GM21619 (cell line): ENCODE measurements around the gene TP73.

Source experiments
- ATAC-seq: cut with Tn5 transposase; IDR thresholded peaks from one replicate; pipeline ENCODE4 v1.9.1; 2021; ENCODE audit not compliant: unreplicated experiment

Gene TP73

DNA sequence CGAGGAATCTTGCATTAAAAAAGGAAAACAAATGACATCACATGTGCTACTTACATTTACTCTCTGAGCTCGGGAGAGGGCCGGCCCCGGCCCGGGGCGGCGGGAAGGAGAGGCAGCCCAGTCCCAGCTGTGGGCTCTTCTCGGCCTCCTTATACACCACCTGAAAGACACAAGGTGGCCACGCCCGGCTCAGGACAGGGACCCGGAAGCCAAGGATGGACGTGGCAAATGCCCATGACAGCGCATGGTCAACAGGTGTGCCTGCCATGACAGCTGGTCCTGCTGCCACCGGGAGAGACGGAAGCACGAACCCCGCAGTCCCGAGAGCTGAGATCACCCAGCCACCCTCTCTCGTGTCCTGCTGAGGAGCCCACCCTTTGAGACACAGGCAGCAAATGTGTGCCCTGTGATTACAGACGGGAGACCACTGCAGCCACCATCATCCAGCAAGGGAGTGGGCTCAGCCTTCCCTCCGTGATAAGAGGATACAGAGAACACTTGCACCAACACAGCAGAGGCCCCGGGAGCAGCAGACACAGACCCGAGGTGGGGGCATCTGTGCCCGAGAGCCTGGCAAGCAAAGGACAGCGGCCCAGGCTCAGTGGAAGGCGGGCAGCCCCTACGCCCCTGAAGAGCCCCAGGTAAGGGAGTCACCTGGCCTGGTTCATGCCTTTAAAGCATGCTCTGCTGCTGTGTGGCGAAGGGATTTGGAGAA lies 18.8 kb upstream of the TP73 start:
- ATAC-seq = no peak

DNA sequence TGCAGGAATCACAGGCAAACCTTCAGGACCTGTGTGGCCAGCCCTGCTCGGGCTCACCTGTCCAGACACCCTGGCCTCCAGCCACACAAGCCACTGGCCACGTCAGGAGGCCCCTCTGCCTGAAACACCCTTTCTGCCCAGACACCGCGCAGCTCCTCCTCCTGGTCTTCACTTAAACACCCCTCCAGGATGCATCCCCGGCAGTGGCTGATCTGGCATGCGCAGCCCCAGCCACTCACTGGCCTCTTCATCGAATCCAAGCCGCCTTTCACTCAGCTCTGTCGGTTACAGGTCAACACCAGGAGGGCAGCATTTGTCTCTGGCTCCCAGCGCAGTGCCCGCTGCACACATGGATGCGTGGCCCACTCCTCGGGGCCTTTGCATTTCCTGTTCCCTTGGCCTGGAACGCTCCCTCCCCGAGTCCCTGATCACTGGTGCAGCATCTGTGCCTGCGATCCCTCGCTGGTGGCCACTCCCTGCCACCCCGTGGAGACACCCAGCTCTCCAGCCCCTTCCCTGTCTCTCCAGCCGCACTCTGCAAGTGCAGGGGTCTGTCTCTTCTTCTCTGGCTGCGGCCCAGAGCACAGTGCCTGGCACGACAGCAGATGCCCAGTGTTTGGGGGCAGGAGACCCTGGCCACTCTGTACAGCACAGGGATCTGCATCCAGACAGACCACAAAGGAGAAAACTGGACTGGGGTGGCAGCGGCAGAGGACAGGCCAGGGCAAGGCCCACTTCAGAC lies 18.1 kb upstream of the TP73 start:
- no peak for ATAC-seq

DNA sequence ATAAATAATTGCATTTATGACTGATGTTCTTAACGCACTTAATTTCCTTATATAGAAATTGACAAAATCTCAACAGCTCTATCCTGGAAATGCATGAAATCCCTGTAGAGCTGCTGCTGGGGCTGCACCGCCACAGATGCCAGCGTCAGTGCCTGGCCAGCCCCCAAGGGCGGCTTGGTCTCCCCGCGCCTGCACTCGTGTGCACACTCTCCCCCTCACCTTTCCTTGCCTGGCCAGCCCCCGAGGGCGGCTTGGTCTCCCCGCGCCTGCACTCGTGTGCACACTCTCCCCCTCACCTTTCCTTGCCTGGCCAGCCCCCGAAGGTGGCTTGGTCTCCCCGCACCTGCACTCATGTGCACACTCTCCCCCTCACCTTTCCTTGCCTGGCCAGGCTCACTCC lies 16.2 kb upstream of the TP73 start:
- ATAC-seq = no peak

DNA sequence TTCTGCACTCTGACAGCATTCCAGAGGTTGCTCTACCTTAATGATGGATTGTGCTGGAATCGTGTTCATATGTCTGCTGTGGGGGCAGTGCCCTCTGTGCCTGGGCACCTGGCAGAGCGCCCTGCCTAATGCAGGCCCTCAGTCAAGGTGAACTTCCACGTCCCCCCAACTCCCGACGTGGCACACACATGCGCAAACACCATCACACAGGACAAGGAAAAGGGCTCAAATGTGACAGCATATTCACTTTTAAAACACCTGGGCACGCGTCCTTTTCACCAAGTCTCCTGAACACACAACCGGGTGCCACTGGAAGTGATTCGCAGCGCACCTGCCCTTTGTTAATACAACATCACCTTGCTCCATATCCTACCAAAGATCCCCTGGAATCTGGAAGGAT lies 15.8 kb upstream of the TP73 start:
- ATAC-seq = no peak

DNA sequence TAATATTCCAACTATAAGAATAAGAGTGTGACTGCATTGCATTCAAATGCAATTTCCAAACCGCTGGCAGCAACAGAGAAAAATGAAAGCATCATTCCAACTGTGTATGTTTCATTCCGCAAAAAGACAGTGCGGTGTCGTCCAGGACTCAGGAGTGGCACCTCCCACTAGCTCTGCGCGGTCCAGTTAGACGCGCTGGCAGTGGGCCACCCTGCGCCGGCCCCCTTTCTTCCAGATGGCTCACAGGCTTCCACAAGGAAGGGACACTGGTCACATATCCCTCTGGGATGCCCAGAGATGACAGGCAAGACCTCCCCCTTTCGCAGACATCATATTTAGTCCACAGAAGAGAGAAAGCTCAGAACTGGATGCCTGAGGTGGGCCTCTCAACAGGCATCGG lies 14.3 kb upstream of the TP73 start:
- ATAC-seq = no peak

DNA sequence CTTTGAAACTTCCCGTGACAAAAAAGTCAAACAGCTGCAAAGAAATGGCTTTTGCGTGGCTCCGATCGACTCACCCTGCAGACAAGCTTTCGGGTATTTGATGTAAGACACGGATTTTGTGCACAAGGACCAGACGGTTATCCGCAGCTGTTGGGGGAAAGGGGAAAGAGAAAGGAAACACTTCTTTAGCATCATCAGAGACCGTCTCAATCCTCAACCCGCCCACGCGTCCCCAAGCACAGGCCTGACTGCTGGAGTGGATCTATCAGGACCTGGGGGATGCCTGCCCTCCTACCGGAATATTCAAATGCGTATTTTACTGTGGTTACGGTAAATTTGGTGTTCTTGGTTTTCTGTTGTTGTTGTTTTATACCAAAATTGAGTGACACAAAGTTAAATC lies 13.6 kb upstream of the TP73 start:
- no peak for ATAC-seq

DNA sequence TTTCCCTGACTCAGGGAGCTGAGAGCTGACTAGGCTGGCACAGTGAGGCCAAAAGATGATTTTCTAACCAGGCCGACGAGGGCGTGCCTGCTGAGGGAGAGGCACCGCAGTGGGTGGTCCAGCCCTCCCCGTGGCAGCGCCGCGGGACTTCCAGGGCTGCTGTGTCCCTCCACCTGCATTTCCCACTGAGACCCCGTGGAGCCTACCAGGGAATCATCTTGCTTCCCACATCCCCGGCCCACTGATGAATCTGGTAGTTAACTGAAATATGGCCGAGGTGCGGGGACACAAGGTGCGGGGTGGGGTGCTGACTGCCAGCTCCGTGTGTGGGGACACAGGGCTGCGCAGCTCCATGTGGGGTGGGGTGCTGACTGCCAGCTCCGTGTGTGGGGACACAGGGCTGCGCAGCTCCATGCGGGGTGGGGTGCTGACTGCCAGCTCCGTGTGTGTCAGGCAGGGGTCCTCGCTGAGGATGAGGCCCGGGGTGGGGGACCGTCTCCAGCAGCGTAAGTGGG lies 12.9 kb upstream of the TP73 start:
- ATAC-seq = no peak

DNA sequence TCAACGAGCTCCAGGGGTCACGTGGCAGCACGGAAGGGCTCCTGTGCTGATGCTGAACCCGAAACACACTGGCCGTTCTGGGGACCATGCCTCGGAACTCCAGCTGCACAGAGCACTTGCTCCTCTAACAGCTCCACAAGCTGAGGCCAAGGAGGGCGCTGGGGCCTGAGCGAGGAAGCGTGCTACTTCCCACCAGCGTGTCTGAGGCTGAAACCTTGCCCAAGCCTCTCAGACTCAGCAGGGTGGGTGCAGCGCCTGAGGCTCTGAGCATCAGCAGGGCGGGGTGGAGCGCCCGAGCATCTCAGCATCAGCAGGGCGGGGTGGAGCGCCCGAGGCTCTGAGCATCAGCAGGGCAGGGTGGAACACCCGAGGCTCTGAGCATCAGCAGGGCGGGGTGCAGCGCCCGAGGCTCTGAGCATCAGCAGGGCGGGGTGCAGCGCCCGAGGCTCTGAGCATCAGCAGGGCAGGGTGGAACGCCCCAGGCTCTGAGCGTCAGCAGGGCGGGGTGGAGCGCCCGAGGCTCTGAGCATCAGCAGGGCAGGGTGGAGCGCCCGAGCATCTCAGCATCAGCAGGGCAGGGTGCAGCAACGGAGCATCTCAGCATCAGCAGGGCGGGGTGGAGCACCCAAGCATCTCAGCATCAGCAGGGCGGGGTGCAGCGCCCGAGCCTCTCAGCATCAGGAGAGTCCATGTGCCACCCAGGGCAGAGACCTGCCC lies 12.0 kb upstream of the TP73 start:
- ATAC-seq = no peak

DNA sequence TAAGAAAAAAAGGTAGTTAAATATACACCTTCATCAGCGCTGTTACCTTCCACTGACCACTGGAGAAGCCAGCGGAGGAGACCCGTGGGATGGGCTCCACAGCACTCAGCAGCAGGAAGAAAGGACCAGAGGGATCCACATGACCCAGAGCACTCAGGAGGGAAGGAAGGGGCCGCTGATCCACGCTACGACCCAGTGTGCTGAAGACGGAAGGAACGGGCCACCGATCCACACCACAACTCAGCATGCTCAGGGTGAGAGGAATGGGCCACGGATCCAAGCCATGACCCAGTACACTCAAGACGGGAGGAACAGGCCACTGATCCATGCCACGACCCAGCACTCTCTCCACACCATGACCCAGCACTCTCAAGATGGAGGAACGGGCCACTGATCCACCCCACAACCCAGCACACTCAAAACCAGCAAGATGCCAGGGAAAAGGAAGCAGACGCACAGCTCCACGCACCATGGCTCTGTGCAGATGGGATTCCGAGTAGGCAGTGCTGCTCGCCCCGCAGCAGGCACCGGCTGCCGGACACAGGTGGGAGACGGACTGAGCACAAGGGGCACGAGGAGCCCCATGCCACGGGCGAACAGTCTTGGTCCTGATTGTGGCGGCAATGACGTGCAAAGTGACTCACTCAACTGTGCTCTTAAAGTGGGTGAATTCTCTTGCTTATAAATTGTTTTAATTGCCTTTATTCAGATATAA lies 11.1 kb upstream of the TP73 start:
- no peak for ATAC-seq

DNA sequence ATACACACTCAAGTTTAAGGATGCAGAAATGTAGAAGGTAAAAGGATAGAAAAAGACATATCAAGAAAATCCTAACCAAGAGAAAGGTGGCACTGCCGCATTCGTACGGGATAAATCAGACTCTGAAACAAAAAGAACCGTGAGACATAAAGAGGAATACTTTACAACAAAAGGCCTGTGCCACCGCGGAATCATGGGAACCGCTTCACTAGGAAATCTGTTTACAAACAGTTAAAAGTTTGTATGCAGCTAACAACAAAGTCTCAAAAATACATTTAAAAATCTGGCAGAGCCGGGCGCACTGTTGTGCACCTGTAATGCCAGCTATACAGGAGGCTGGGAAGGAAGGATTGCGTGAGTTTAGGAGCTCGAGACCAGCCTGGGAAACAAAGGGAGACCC lies 10.5 kb upstream of the TP73 start:
- ATAC-seq = no peak

DNA sequence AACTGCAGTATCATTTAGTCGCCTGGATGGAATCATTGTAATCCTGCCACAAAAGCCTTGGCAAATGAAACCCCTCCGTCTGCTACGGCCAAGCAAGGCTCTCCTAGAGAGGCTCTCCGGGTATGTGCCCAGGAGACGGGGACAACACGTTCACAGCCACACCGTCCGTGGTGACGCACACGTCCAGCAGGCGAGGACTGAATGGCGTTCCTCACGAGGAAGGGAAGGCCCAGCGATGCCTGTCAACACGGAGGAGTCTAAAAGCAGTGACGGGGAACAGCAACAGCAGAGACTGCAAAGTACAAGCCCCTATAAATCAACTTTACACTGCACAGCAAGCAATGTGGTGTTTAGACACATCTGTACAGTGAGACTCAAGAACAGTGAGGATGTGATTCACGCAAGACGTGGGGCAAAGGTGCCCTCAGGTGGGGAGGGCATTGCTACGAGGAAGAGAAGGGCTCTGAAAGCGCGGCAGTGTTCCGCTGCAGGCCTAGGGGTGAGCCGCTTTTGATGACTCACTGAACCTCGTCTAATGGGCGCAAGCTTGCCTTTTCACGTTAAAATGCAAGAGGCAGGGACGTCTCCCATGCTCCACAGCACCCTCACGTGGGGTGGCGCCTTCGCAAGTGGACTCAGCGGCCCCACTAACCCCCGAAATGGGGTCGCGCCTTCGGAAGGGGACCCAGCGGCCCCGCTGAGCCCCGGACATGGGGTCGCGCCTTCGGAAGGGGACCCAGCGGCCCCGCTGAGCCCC lies 9.2 kb upstream of the TP73 start:
- ATAC-seq = no peak

DNA sequence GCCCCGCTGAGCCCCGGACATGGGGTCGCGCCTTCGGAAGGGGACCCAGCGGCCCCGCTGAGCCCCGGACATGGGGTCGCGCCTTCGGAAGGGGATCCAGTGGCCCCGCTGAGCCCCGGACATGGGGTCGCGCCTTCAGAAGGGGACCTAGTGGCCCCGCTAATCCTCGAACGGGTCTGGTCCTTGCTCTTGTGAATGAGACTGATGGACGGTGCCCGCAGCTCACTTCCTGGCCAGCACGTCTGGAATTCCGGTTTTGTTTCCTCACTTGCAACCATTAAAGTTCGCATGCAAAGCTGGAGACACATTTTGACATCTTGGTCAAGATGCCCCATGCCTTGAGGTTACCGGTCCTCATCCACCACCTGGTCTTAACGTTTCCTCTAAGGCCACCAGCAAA lies 8.0 kb upstream of the TP73 start:
- no peak for ATAC-seq

DNA sequence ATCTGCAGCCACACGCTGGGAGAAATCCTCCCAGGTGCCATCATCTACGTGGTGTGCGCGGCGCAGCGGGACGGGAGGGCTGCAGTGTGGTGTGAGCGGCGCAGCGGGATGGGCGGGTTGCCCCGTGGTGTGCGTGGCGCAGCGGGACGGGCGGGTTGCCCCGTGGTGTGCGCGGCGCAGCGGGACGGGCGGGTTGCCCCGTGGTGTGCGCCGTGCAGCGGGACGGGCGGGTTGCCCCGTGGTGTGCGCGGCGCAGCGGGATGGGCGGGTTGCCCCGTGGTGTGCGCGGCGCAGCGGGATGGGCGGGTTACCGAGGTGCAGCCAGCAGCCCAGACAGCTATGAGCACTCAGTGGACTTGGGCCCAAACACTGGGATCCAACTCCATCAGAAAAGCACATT lies 7.1 kb upstream of the TP73 start:
- ATAC-seq = no peak

DNA sequence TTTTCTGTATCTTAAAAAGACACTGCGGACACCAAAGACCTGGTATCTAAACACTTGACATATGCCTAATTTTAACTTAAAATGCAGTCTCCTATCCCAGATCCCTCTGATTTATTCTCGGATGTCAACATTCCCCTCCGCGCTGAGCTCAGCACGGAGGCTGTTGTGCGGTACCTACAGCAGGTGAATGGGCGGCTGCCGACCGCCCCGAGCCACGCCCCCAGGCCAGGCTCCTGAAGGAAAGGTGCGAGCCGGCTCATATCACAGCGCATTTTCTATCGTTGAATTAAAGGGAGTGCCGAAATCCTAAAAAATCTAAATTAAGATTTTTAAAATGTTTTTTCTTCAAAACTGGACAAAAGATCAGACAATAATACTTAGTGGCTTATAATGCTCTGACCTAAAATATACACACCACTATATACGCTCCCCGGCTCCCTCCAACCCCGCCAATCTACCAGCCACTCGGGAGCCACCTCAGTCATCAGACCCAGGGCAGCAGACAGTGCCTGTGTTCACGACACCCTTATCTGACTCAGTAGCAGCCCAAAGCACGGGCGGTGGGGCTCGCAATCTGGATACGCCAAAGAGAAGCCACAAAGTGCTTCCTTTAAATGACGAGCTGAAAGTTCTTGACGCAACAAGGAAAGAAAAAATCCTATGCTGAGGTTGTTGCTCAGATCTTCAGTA lies 6.5 kb upstream of the TP73 start:
- no peak for ATAC-seq

DNA sequence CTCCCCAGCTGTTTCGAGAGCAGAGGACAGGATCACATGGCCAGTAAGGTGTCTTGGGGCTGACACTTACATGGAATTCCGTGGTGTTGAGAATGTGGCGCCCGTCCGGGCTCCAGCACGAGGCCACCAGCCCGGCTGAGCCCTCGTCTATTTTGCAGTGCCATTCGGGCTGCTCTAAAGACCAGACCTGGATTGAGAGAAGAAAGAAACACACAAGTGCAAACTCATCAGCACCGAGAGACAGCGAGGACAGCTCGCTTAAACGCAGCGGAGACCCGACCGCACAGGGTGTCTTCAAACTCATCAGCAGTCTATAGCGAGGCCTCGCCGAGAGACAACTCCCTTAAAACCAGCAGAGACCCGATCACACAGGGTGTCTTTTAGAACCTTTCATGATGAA lies 5.7 kb upstream of the TP73 start:
- ATAC-seq = no peak

DNA sequence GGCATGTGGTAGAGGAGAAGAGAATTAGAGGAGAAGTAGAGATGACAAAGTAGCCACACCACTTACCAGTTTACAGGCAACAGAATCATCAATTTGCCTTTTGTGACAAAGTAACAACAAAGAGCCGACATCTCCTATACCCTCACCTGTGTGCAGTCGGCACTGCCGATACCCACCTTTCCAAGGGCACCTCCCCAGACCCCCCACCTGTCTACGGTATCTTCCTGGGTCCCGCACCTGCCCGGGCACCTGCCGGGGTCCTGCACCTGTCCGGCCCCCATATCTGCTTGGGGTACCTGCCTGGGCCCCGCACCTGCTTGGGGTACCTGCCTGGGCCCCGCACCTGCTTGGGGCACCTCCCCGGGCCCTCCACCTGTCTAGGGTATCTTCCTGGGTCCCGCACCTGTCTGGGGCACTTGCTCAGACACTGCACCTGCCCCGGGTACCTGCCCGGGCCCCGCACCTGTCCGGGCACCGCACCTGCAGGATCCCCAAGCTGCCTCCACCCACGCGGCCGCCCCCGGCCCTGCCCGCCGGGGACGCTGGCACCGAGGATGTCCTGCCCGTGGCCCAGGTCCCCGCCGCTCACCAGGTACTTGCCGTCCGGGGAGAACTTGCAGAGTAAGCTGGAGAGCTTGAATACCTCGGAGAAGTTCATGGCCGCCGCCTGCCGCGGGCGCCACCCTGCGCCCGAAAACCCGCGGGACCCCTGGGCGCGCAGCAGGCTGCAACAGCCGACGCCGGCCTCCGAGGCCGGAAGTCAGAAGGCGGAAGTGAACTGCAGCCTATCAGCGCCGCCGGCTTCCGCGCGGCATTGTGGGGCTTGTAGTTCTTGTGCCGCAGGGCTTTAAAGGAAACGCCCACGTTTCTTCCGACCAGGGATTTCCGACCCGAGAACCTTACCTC lies 2.7 kb upstream of the TP73 start, which contains the start of gene WRAP73:
WRAP73 (minus strand) TSS at position 762 of the 906 bp plus-strand sequence; CDS start at position 658, 104 bp downstream.
- ATAC-seq = peak; percentile 85

DNA sequence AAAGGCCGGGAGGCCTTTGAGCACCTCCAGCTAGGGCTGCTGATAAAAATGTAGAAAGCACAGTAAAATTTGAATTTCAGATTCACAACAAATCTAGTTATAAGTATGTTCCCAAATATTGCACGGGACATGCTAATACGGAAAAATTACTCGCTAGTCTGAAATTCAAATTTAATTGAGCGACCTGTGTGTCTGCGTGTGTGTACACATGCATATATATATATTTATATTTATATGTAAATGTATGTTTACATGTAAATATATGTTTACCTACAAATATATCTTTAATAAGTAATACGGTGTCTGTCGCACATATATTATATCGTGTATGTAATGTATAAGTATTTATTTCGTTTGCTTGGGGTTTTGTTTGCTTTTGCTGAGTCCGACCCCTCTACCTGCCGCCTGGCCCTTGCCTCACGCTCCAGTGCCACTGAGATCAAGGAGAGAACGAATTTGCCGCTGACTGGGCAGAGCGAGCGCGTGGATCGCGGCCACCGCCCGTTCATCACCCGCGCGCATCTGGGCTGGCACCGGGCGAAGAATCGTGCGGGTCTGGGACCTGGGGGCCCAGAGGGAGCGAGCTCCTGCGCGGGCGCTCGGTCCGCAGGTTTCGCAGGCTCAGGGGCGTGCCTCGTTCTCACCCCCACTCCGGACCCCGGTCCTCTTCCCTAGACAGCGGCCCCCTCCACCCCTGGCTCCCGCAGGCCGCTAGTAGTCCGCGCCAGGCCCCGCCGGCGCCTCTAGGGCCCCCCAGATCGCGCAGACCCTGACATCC lies 1.9 kb upstream of the TP73 start:
- ATAC-seq = no peak
